DOHH2 (cell line): Measurements from ENCODE around the gene RANGAP1.

Source experiments
- H3F3A ChIP-seq: fragments of 200-600 bp; sonication (generic), shearing (Covaris generic); 2 replicates; pipeline ENCODE4 v1.6.0; 2016; ENCODE audit warnings: antibody characterized with exemption, mild to moderate bottlenecking; ENCODE audit not compliant: control insufficient read depth, insufficient read depth
- H3K27ac ChIP-seq: fragments of 200-600 bp; sonication (generic); 2 replicates; pipeline ENCODE4 v1.5.1; 2014; ENCODE audit warnings: low read depth, mild to moderate bottlenecking, low read length, moderate library complexity
- H3K27me3 ChIP-seq: fragments of 200-600 bp; sonication (generic); 2 replicates; pipeline ENCODE4 v1.6.1; 2014; ENCODE audit warnings: mild to moderate bottlenecking, low read length, mixed read lengths; ENCODE audit not compliant: control insufficient read depth
- H3K36me3 ChIP-seq: fragments of 200-600 bp; sonication (generic); 2 replicates; pipeline ENCODE4 v1.6.1; 2014; ENCODE audit warnings: mild to moderate bottlenecking, low read length, moderate library complexity, mixed read lengths; ENCODE audit not compliant: control insufficient read depth
- H3K4me1 ChIP-seq: fragments of 200-600 bp; sonication (generic); 2 replicates; pipeline ENCODE4 v1.6.1; 2014; ENCODE audit warnings: mild to moderate bottlenecking, low read length, mixed read lengths; ENCODE audit not compliant: control insufficient read depth
- H3K4me2 ChIP-seq: fragments of 200-600 bp; sonication (generic); 2 replicates; pipeline ENCODE4 v1.6.0; 2014; ENCODE audit warnings: mild to moderate bottlenecking, low read length, moderate library complexity
- H3K4me3 ChIP-seq: fragments of 200-600 bp; sonication (generic); 2 replicates; pipeline ENCODE4 v1.5.1; 2014; ENCODE audit warnings: mild to moderate bottlenecking, low read length, mixed read lengths
- H3K79me2 ChIP-seq: fragments of 200-600 bp; sonication (generic); 2 replicates; pipeline ENCODE4 v1.6.1; 2014; ENCODE audit warnings: mild to moderate bottlenecking, low read length, mixed read lengths; ENCODE audit not compliant: control insufficient read depth
- H3K9me2 ChIP-seq: fragments of 200-600 bp; sonication (generic); replicated peaks from 2 replicates; pipeline ENCODE4 v1.6.1; 2014; ENCODE audit warnings: mild to moderate bottlenecking, low read length, mixed read lengths; ENCODE audit not compliant: control insufficient read depth
- H3K9me3 ChIP-seq: fragments of 200-600 bp; sonication (generic); 2 replicates; pipeline ENCODE4 v1.6.1; 2014; ENCODE audit warnings: antibody characterized with exemption, low read length, mixed read lengths; ENCODE audit not compliant: control insufficient read depth, insufficient read depth
- H4K20me1 ChIP-seq: fragments of 200-600 bp; sonication (generic); 2 replicates; pipeline ENCODE4 v1.6.0; 2014; ENCODE audit warnings: low read depth, mild to moderate bottlenecking, antibody characterized with exemption, low read length, moderate library complexity; ENCODE audit not compliant: control insufficient read depth, insufficient read depth
- EZH2phosphoT487 ChIP-seq: fragments of 200-600 bp; sonication (generic); IDR thresholded peaks from 2 replicates; pipeline ENCODE4 v1.6.1; 2017; ENCODE audit warnings: borderline replicate concordance, mild to moderate bottlenecking, antibody characterized with exemption, low read length, moderate library complexity, mixed read lengths
- TF ChIP-seq, protein P1 (sequence below): fragments of 200-600 bp; sonication (generic); IDR thresholded peaks from one replicate; pipeline ENCODE4 v1.5.1; 2014; ENCODE audit warnings: antibody characterized with exemption, mild to moderate bottlenecking, low read depth, low read length; ENCODE audit not compliant: poor library complexity, severe bottlenecking

Gene RANGAP1

DNA sequence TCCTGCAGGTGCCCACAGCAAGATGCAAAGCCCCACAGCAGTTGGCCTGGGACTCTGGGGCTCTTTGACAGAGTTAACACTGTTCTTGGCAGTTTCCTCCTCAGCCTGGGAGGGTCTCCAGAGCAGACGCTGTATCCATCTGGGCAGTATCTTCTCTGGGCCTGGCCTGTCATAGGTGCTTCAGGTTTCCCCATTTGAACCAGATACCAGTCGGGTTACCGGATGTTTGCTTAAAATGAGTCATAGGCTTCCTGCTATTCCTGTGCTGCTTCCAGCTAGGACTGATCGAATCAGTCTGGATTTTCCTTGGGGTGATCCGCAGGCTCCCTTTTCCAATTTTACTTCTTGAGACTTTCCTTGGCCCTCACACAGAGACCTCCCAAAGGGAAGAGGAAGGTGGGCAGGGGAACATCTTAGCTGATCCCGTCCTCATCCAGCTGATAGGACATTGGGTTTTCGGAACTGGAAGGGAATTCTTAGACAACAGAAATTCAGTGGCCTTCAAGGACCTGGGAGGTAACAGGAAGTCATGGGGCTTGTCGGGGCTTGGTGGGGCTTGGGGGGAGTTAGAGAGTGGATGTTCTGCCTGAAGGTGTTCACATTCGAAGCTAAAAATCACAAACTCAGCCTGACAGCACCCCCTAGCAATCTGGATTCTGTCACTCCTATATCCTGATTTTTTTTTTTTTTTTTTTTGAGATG is 2.4 kb upstream of the RANGAP1 start:
- Histone ChIP-seq H3K27me3 (no peaks in the 10 kb centered on the region), H3K9me2 (no peaks in the 10 kb centered on the region), H3K79me2 (peaks cover 26% of the 10 kb centered on the region), H3F3A (0 out of 2 replicates have a peak, but pooled peaks cover 2% of the 10 kb centered on the region), H3K4me3 (no peak overlapping the region), H3K9me3 (no peaks in the 10 kb centered on the region), H3K27ac (no peak overlapping the region), H3K4me1 (peaks cover 19% of the 10 kb centered on the region), H4K20me1 (no peaks in the 10 kb centered on the region; the same call in 1 of the 2 replicates), H3K4me2 (no peak overlapping the region), H3K36me3 (peaks cover 19% of the 10 kb centered on the region)
- no peak for TF ChIP-seq EZH2phosphoT487
- TF ChIP-seq, protein P1, sequence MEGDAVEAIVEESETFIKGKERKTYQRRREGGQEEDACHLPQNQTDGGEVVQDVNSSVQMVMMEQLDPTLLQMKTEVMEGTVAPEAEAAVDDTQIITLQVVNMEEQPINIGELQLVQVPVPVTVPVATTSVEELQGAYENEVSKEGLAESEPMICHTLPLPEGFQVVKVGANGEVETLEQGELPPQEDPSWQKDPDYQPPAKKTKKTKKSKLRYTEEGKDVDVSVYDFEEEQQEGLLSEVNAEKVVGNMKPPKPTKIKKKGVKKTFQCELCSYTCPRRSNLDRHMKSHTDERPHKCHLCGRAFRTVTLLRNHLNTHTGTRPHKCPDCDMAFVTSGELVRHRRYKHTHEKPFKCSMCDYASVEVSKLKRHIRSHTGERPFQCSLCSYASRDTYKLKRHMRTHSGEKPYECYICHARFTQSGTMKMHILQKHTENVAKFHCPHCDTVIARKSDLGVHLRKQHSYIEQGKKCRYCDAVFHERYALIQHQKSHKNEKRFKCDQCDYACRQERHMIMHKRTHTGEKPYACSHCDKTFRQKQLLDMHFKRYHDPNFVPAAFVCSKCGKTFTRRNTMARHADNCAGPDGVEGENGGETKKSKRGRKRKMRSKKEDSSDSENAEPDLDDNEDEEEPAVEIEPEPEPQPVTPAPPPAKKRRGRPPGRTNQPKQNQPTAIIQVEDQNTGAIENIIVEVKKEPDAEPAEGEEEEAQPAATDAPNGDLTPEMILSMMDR, result no peak

DNA sequence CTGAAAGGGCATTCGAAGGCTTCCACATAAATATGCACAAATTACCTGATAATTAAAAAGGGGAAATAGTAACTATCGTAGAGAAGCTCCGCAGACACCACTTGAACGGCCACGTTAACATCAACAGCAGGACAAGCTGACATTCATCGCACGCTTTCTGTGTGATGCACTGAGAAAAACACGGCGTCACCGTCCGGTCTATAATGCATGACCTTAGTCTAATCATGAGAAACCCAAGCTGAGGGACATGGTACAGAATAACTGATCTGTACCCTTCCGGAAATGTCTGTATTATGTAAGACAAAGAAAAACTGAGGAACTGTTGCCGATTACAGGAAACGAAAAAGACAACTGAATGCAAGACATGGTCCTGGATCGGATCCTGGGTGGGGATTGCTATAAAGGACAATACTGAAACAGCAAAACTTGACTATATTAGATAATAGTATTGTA is 678 bp upstream of the RANGAP1 start:
- H3K9me2 ChIP-seq, result no peaks in the 10 kb centered on the region
- H3K27me3 ChIP-seq, result no peaks in the 10 kb centered on the region
- 0 out of 2 replicates have a peak, but pooled peaks cover 2% of the 10 kb centered on the region for H3F3A ChIP-seq
- H3K9me3 ChIP-seq, result no peaks in the 10 kb centered on the region
- peaks cover 43% of the 10 kb centered on the region for H3K79me2 ChIP-seq
- H3K4me2 ChIP-seq, result peak overlapping the region; percentile 77
- H3K4me1 ChIP-seq, result peaks cover 19% of the 10 kb centered on the region
- peak overlapping the region; percentile 80 for H3K27ac ChIP-seq
- H4K20me1 ChIP-seq, result peaks cover 4% of the 10 kb centered on the region; the same call in 1 of the 2 replicates
- no peak for TF ChIP-seq EZH2phosphoT487
- TF ChIP-seq, protein P1, result no peak
- peak overlapping the region; percentile 79 for H3K4me3 ChIP-seq
- peaks cover 32% of the 10 kb centered on the region for H3K36me3 ChIP-seq

DNA sequence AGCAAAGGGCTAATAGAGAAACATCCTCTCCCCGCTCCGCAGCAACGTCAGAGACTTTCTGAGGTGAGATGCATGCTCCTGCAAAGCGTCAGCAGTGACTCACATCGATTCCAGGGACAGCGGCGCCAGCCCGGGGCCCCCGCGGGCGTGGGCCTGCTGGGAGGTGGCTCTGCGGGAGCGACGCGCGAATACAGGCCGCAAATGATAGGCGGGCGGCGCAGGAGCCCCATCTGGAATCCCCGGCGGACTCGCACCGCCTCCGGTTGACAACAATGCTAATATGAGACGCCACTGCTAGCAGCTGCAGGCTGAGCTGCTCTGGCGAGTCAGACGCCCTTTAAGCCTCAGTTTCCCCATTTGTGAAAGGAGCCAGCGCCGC is 557 bp downstream of the RANGAP1 start:
- no peaks in the 10 kb centered on the region for H3K27me3 ChIP-seq
- peaks cover 6% of the 10 kb centered on the region; the same call in 1 of the 2 replicates for H4K20me1 ChIP-seq
- TF ChIP-seq, protein P1, result peak; percentile 42
- no peak for TF ChIP-seq EZH2phosphoT487
- peak overlapping the region; percentile 49 for H3K27ac ChIP-seq
- no peaks in the 10 kb centered on the region for H3K9me2 ChIP-seq
- H3K4me3 ChIP-seq, result peak overlapping the region; percentile 79
- H3K9me3 ChIP-seq, result no peaks in the 10 kb centered on the region
- peaks cover 45% of the 10 kb centered on the region for H3K36me3 ChIP-seq
- H3K4me1 ChIP-seq, result peaks cover 19% of the 10 kb centered on the region
- 0 out of 2 replicates have a peak, but pooled peaks cover 2% of the 10 kb centered on the region for H3F3A ChIP-seq
- peak overlapping the region; percentile 82 for H3K4me2 ChIP-seq
- H3K79me2 ChIP-seq, result peaks cover 56% of the 10 kb centered on the region
